Measurements from ENCODE around the gene OR2A42. TPM values are rescaled to one million over a fixed set of nuclear protein-coding genes. Genes with fewer than 3 reads are reported as not detected.

OR2A42 gene
- not detected in 5 replicates for total RNA-seq (2022; extraction: Qiagen RNA extraction)

GRCh38 chr7:144239365-144239764, at the start of gene OR2A42:
Gene OR2A42, minus strand, starts transcription at chr7:144239605. Its CDS starts 6,762 bp downstream, at chr7:144232843.

GRCh38 chr7:144269188-144269587, 29.8 kb upstream of the OR2A42 start, which contains the start of gene CTAGE8:
Gene CTAGE8, minus strand, starts transcription at chr7:144269288. Its CDS starts 38 bp downstream, at chr7:144269250.

DNA sequence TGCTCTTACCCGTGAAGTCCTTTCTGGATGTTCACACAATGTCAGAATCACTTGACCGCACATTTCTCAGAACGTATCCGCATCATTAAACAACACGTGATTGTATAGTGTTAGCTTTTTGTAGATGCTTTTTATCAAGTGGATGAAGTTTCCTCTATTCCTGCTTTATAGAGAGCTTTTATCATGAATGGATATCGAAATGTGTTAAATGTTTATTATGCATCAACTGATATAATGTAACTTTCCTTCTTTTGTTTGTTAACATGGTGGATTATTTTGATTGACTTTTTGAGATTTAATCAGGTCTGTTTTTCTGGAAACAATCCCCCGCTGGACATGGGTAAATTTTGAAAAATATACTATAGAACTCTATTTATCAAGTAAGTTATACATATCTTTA, 25.3 kb upstream of the OR2A42 start, which contains the start of gene OR2A7:
Gene OR2A7, minus strand, starts transcription at position 101 of the 400 bp plus-strand sequence. CDS start 5,164 bp downstream, outside the sequence.

GRCh38 chr7:144195212-144195872, 44.1 kb downstream of the OR2A42 start, which contains the start of gene ARHGEF35:
Gene ARHGEF35, minus strand, starts transcription at chr7:144195833. Its CDS starts 7,450 bp downstream, at chr7:144188383.

DNA sequence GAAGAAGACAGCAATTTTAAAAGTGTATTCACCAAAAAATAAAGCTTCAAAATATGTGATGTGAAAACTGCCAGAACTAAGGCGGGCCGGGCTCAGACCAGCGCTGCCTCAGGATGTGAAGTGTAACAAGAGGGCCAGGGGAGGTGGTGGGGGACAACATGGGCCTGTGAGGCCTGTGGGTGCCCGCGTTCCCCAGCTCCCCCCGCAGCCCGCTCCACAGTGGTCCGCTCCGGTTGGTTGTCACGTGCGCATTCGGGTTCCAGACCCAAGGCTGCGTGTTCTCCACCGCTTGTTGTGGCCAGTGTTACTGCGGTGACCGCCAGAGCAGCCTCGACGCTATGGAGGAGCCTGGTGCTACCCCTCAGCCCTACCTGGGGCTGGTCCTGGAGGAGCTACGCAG, 56.2 kb downstream of the OR2A42 start, which contains the start of gene CTAGE4:
Gene CTAGE4, plus strand, starts transcription at position 301 of the 400 bp plus-strand sequence. Its CDS starts 38 bp downstream, at position 339.

Other genes starting within 250 kb of the OR2A42 start
- not detected in 5 replicates for gene OR6B1, start 239.3 kb downstream of the OR2A42 start, total RNA-seq (2022; extraction: Qiagen RNA extraction)
- gene OR2A5, start 190.7 kb downstream of the OR2A42 start, total RNA-seq (2022; extraction: Qiagen RNA extraction), result not detected in 5 replicates
- not detected in 5 replicates for gene OR2A25, start 169.8 kb downstream of the OR2A42 start, total RNA-seq (2022; extraction: Qiagen RNA extraction)
- gene OR2A12, start 153.3 kb downstream of the OR2A42 start, total RNA-seq (2022; extraction: Qiagen RNA extraction), result not detected in 5 replicates
- not detected in 5 replicates for gene OR2A2, start 130.0 kb downstream of the OR2A42 start, total RNA-seq (2022; extraction: Qiagen RNA extraction)
- not detected in 5 replicates for gene OR2A14, start 116.4 kb downstream of the OR2A42 start, total RNA-seq (2022; extraction: Qiagen RNA extraction)
- gene CTAGE4, start 56.1 kb downstream of the OR2A42 start, total RNA-seq (2022; extraction: Qiagen RNA extraction), result not detected in 5 replicates
- 0.20 to 0.42 TPM (median 0.28 TPM) in 5 replicates for gene ARHGEF35, start 43.8 kb downstream of the OR2A42 start, total RNA-seq (2022; extraction: Qiagen RNA extraction)
- gene OR2A7, start 25.2 kb upstream of the OR2A42 start, total RNA-seq (2022; extraction: Qiagen RNA extraction), result not detected in 5 replicates
- gene CTAGE8, start 29.7 kb upstream of the OR2A42 start, total RNA-seq (2022; extraction: Qiagen RNA extraction), result 0.03 TPM in 1 of 5 replicates, not detected in the others
- not detected in 5 replicates for gene OR2A1, start 72.8 kb upstream of the OR2A42 start, total RNA-seq (2022; extraction: Qiagen RNA extraction)
- gene ARHGEF5, start 115.8 kb upstream of the OR2A42 start, total RNA-seq (2022; extraction: Qiagen RNA extraction), result 1.8 to 2.2 TPM (median 2.0 TPM) in 5 replicates
- not detected in 5 replicates for gene NOBOX, start 164.1 kb upstream of the OR2A42 start, total RNA-seq (2022; extraction: Qiagen RNA extraction)